M059J (cell line): ENCODE measurements around the gene NENF. TPM values are rescaled to one million over a fixed set of nuclear protein-coding genes. Genes with fewer than 3 reads are reported as not detected.
A peak's percentile ranks its signal among the peaks of the same experiment; 100 is the strongest.

Source experiments
- DNase-seq: peaks from one replicate; pipeline ENCODE4 v3.0.0-alpha.2; 2012; ENCODE audit warnings: low read depth
- total RNA-seq: library from RNA; depleted of rRNA; stranded (reverse); fragments of >200 nt; shearing (Covaris generic); gene quantifications from 2 replicates; pipeline ENCODE4 v1.2.3, GENCODE V29; 2014

The NENF gene
- total RNA-seq, 1 experiment from 2014 or later: 80.0 TPM

DNA sequence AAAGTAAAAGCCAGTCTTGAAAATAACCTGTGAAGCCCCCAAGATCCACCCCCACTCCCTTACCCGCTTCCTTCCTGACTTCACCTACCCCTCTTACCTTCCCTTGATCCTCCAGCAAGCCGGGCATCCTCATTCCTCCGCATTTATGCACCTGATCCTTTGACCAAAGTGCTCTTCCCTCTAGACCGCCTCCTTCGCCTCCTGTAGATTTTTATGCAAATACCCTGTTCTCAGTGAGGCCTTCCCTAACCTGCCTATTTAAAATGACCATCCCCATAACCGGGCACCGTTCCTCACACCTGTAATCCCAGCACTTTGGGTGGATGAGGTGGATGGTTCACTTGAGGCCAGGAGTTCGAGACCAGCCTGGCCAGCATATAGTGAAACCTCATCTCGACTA is 1.1 kb upstream of the NENF start:
- no peak for DNase-seq

DNA sequence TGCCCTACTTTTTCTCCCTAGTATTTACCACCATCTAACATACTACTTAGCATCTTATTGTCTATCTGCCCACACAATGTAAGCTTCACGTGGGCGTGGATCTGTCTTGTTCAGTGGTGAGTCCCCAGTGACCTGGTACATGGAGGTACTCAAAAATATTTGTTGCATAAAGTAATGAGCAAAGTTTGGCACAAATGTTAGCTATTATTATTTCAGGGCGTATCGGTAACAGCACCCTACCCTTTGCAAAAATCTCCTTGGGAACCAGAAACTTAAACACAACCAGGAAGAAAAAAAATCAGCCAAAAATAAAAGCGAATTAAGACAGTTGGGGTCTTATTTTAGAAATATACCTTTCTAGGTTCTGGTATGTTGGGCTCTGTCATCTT is 454 bp upstream of the NENF start:
- no peak for DNase-seq

- no peak for DNase-seq
These were observed 1.1 kb downstream of the NENF start for GRCh38 chr1:212433577-212434462.

- no peak for DNase-seq
These were observed 2.3 kb downstream of the NENF start for GRCh38 chr1:212434992-212435391.

- DNase-seq: no peak
These were observed 4.6 kb downstream of the NENF start for GRCh38 chr1:212437179-212437798.

GRCh38 chr1:212438831-212439237 is 6.1 kb downstream of the NENF start:
- DNase-seq: no peak

GRCh38 chr1:212440419-212440818 is 7.7 kb downstream of the NENF start:
- DNase-seq: no peak

- DNase-seq: no peak
These were observed 9.7 kb downstream of the NENF start for GRCh38 chr1:212442408-212442807.

DNA sequence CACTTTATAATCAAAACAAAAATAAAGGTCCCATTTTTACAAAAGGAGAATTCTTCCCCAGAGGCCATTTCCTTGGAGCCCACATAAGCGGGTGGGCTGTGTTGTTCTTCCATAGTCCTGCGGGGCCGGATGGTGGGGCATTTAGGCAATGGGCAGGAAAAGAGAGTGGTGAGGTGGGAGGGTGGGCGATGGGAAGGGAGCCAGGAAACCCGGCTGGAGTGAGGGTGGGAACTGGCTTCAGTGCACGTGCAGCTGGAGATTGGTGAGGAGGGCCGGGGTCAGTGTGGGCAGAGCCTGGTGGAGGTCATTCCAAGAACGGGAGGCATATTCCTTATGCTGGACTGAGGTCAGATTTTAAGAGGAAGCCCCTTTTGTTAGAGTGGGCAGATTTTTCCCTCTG is 13.6 kb downstream of the NENF start:
- no peak for DNase-seq

DNA sequence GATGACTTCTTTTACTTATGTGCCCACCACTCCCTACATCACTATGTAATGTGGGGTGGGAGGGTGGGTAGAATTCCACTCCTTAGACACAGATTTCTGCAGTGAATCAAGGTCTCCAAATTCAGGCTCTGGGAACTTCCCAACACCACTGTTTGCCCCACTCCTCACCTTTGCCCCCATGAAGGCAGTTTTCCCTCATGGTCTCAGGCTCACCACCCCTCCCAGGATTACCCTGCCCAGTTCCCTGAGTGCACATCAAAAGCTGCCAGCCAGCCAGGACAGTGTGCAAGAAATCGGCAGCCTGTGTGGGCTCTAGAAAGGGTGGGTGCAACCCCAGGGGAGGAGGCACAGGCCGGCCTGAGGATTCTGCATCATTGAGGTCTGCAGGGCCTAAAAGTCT is 14.8 kb downstream of the NENF start:
- DNase-seq: no peak

DNA sequence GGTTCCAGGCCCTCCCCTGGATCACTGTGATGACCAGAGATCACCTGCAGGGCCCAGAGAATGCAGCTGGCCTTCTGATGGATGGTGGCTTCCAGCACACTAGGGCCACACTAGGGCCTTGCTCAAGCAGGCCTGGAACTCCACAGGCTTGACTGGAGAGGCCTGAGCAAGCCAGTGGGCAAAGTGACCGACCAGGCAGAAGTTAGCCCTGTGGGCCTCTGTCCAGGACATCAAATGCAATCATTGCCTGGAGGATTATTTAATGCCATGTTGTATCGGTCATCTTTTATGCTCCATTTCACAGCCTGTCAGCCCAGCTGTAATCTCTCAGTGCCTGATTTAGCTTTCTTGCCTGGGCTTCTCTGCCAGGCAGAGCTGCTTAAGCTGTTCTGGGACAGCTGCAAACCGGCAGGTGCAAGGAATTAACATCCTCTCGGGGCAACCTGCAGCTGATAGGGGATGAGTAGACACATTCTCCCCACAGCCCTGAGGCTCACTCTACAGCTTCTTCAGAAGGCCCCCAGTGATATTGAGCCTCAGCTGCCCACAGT is 17.7 kb downstream of the NENF start:
- DNase-seq: peak; percentile 26

GRCh38 chr1:212451416-212452322 is 18.9 kb downstream of the NENF start:
- DNase-seq: no peak

GRCh38 chr1:212452323-212453155 is 19.8 kb downstream of the NENF start:
- DNase-seq: peak; percentile 35

DNA sequence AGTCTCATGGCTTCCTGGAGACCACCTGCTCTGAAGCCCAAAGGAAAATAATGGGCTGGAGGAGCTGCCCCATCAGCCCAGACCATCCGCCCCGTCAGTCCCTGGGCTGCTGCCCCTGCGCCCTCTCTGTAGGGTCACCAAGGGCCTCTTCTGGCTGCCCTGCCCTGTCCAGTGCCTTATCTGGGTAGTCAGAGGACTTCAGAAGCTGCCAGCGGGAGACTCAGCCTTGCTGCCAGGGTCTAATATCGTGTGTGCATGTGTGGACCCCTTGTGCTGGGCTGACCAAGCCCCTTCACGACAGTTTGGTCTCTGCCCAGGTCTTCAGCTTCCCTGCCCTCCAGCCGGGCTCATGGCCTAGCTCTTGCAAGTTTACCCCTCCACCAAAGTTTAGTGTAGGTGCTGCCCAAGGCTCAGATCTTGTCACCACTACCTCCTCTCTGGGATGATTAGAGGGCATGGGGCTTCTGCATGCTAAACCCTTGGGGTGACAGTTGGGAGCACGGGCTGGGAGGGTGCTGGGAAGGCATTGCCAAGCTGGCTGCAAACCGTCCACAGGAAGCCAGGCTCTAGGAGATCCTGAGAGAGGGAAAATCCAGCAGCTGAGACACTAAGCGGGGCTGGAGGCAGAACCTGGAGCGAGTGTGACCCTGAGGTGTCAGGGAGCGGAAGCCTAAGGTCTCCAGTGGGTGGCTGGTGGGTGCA is 20.6 kb downstream of the NENF start:
- DNase-seq: no peak

DNA sequence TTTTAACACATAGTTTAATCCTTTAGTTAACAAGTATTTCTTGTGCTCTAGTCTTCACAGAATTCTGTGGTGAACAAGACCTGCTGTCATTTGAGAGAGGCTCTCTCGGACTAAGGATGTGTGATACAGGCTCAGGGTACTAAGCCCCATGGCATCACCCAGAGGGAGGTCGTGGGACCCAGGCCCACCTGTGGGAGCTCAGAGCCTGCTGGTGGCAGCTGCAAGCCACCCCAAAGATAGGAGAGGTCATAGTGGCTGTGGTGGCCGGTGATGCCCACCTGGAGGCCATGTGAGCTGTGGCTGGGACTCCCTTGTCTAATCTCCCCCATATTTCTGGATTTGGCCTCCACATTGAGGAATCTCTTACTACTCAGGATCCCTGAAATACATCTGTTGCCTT is 22.0 kb downstream of the NENF start:
- DNase-seq: no peak

- no peak for DNase-seq
These were observed 22.7 kb downstream of the NENF start for GRCh38 chr1:212455401-212455800.

- DNase-seq: peak; percentile 68
These were observed 23.2 kb downstream of the NENF start for GRCh38 chr1:212455803-212456528.

DNA sequence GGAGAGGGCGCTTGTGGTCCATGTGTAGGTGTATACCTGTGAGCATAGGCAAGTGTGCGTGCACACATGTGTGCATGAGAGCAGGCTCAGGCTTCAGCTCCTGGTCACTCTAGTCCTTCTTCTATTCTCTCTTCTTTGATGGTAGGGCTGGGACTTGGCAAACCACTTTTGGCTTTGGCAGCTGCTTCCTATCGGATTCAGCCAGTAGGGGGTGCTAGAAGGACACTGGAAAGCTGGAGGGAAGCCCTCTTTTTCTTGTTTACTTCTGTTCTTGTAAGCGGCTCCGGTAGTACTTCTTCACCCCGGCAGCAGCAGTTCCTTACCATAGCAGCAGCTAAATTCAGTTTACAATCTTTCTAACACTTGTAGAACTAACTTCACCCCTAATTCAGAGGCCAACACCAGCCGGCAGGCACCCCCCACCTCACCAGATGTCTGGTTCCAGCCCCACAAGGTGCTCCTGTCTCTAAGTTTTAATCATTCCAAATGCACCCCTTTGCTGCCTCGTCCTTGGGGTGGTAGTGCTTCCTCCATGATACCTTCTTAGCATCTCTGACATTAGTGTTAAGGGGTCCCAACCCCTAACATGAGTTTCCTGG is 25.1 kb downstream of the NENF start:
- DNase-seq: peak; percentile 54

DNA sequence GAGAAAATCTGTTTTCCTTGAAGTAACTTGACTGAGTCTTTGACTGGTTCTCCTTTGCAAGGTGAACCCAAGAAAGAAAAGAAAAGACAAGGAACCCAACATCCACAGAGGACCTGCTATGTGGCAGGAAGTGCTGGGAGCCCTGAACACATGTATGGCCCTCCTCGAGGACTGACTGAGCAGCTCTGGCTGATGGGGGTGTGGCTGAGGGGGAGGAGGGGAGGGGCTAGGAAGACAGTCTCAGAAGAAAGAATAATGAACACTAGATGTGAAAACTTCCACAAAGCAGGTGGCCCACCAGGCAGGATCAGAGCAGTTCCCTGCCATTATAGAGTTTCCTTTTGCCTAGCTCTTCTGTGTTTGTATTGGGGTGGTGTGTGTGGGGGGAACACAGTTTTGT is 26.1 kb downstream of the NENF start:
- no peak for DNase-seq
